Gastrocnemius medialis (tissue), 4 donors: Measurements from ENCODE around the gene NR5A1. TPM values are rescaled to one million over a fixed set of nuclear protein-coding genes. Genes with fewer than 3 reads are reported as not detected.

Experiments
- ATAC-seq, 2 donors: fragments of 150-250 bp; one replicate each; pipeline ENCODE4 v1.9.1; 2016
- DNase-seq, 2 donors: peaks; one replicate each; pipeline ENCODE4 v3.0.0-alpha.2; 2019
- H3K27ac ChIP-seq, 4 donors: fragments of 200-600 bp; sonication (generic); 1 replicate in 1 of 4; 2 replicates in 3 of 4; pipeline ENCODE4 v1.5.1; 2016 to 2018; ENCODE audit warnings: mild to moderate bottlenecking in 2 of 4, moderate library complexity in 1 of 4
- H3K27me3 ChIP-seq, 3 donors: fragments of 200-600 bp; sonication (generic) in 2 of 3; 1 replicate in 1 of 3; 2 replicates in 2 of 3; pipeline versions ENCODE4 v1.5.1 to v1.6.0; 2016 to 2019; ENCODE audit warnings: mild to moderate bottlenecking in 1 of 3, moderate library complexity in 1 of 3
- H3K36me3 ChIP-seq, 2 donors: fragments of 200-600 bp; sonication (generic) in 1 of 2; one replicate each; pipeline ENCODE4 v1.5.1; 2017 to 2018
- H3K4me1 ChIP-seq, 2 donors: fragments of 200-600 bp; sonication (generic) in 1 of 2; one replicate each; pipeline ENCODE4 v1.5.1; 2016 to 2017; ENCODE audit warnings: mild to moderate bottlenecking in 2 of 2
- H3K4me3 ChIP-seq, 4 donors: fragments of 200-600 bp; sonication (generic) in 3 of 4; 1 replicate in 1 of 4; 2 replicates in 3 of 4; pipeline ENCODE4 v1.5.1; 2016 to 2019; ENCODE audit warnings: mild to moderate bottlenecking in 2 of 4
- H3K9me3 ChIP-seq, 3 donors: fragments of 200-600 bp; sonication (generic) in 2 of 3; 1 replicate in 1 of 3; 2 replicates in 2 of 3; pipeline ENCODE4 v1.5.1; 2016 to 2019
- POLR2A ChIP-seq, 2 donors: fragments of 450-650 bp; IDR thresholded peaks; one replicate each; pipeline ENCODE4 v1.6.1; 2017; ENCODE audit warnings: antibody characterized with exemption in 2 of 2, mild to moderate bottlenecking in 2 of 2, moderate library complexity in 2 of 2
- in situ Hi-C, 4 donors: fragments of 200-750 bp; cut with MboI; loops; one replicate each; pipeline versions ENCODE4 v1.15.0 to v1.8.0; 2017; ENCODE audit warnings: low sequenced_read_pairs in 4 of 4
- intact Hi-C: fragments of 100-400 bp; cut with DNase I; formaldehyde crosslinking; loops from one replicate; pipeline ENCODE4 v1.15.1; 2023; ENCODE audit warnings: low total_unique reads
- total RNA-seq, 4 donors: library from RNA; depleted of rRNA; stranded (reverse); fragments of >200 nt; gene quantifications; one replicate each; pipeline versions ENCODE4 v1.1.0 to v1.2.3, GENCODE V29; 2016
- TF ChIP-seq, protein P1 (sequence below), 5 experiments: fragments of 450-650 bp in 3 of 5; fragments of 200-600 bp in 2 of 5; sonication (generic) in 2 of 5; IDR thresholded peaks in 4 of 5; conservative IDR thresholded peaks in 1 of 5; 1 replicate in 4 of 5; 2 replicates in 1 of 5; pipeline ENCODE4 v1.5.1; 2016 to 2019; ENCODE audit warnings: antibody characterized with exemption in 5 of 5, mild to moderate bottlenecking in 3 of 5, moderate library complexity in 3 of 5

Gene NR5A1
- total RNA-seq, 4 donors from 2014 or later: not detected

DNA sequence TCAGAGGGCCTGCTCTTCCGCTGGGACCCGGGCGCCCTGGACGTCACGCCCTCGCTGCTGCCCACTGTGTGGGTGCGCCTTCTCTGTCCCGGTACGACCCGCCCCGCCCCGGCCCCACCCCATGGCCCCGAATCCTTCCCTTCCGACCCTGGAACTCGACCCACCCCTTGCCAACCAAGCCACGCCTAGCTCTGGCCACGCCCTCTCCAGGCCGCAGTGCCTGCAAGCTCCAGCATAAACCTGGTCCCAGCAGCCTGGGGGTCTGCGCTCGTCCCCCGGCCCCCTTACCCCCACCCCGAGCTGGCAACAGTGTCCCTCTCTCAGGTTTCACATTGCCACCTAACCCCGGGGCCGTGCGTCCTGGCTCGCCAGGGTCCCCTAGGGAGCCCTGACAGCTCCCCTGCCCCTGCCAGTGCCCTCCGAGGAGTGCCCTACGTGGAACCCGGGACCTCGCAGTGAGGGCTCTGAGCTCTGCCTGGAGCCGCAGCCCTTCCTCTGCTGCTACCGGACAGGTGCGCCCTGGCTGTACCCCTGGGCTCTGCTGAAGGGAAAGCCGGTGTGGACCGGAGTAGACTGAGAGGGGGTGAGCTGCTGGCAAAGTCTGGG, 53.5 kb downstream of the NR5A1 start:
- H3K36me3 ChIP-seq: no peaks in the 10 kb centered on the region
- H3K27ac ChIP-seq: no peak overlapping the region
- H3K4me1 ChIP-seq: peaks cover 0 to 4% of the 10 kb centered on the region in 2 donors
- peaks cover 34 to 50% (median 44%) of the 10 kb centered on the region in 3 donors for H3K27me3 ChIP-seq
- H3K4me3 ChIP-seq: peak overlapping the region in 2 of 4 donors; percentile 6 to 7
- TF ChIP-seq, protein P1, sequence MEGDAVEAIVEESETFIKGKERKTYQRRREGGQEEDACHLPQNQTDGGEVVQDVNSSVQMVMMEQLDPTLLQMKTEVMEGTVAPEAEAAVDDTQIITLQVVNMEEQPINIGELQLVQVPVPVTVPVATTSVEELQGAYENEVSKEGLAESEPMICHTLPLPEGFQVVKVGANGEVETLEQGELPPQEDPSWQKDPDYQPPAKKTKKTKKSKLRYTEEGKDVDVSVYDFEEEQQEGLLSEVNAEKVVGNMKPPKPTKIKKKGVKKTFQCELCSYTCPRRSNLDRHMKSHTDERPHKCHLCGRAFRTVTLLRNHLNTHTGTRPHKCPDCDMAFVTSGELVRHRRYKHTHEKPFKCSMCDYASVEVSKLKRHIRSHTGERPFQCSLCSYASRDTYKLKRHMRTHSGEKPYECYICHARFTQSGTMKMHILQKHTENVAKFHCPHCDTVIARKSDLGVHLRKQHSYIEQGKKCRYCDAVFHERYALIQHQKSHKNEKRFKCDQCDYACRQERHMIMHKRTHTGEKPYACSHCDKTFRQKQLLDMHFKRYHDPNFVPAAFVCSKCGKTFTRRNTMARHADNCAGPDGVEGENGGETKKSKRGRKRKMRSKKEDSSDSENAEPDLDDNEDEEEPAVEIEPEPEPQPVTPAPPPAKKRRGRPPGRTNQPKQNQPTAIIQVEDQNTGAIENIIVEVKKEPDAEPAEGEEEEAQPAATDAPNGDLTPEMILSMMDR (IDR thresholded peaks at IDR 0.05 in 4 of 5, conservative IDR thresholded peaks at IDR 0.05 in 1 of 5): no peak
- TF ChIP-seq POLR2A (IDR thresholded peaks at IDR 0.05): no peak
- in situ Hi-C loops (no loop called here), intact Hi-C loops (no loop called here)
- H3K9me3 ChIP-seq: no peaks in the 10 kb centered on the region
- no peak for DNase-seq
- no peak for ATAC-seq

DNA sequence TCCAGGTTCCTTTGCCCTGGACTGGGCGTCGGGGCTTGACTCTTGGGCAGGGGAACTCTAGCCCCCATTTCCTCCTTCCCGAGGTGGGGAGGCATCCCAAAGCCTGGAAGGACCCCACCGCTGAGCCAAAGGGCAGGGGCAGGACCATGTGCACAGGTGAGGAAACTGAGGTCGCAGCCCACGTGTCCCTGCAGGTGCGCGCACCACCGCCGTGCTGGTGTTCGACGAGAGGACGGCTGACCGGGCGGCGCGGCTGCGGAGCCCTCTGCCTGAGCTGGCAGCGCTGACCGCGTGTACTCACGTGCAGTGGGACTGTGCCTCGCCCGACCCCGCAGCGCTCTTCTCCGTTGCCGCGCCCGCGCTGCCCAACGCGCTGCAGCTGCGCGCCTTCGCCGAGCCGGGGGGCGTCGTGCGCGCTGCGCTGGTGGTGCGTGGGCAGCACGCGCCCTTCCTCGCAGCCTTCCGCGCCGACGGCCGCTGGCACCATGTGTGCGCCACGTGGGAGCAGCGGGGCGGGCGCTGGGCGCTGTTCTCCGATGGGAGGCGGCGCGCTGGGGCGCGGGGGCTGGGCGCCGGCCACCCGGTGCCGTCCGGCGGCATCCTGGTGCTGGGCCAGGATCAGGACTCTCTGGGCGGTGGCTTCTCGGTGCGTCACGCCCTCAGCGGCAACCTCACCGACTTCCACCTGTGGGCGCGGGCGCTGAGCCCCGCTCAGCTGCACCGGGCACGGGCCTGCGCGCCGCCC, 54.2 kb downstream of the NR5A1 start:
- no peak for ATAC-seq
- Histone ChIP-seq H3K4me1 (peaks cover 0 to 4% of the 10 kb centered on the region in 2 donors), H3K27ac (no peak overlapping the region), H3K36me3 (no peaks in the 10 kb centered on the region), H3K27me3 (peaks cover 34 to 50% (median 44%) of the 10 kb centered on the region in 3 donors), H3K9me3 (no peaks in the 10 kb centered on the region), H3K4me3 (peak overlapping the region in 2 of 4 donors; percentile 6 to 7)
- in situ Hi-C loops: no loop called here
- TF ChIP-seq, protein P1 (IDR thresholded peaks at IDR 0.05 in 4 of 5, conservative IDR thresholded peaks at IDR 0.05 in 1 of 5): no peak
- no peak for TF ChIP-seq POLR2A (IDR thresholded peaks at IDR 0.05)
- intact Hi-C loops: no loop called here
- no peak for DNase-seq

DNA sequence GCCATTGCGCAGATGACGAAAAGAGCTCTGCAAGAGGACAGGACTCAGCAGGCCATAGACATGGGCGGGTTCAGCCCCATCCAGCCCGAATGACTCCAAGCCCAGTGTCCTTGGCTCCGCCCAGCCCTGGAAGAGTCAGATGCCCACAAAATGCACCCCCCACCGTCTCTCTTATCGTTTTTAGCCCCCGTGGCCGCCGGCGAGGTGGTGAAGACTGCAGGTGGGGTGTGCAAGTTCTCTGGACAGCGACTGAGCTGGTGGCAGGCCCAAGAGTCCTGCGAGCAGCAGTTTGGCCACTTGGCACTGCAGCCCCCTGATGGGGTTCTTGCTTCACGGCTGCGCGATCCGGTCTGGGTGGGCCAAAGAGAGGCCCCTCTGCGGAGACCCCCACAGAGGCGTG, 54.9 kb downstream of the NR5A1 start:
- H3K36me3 ChIP-seq: no peaks in the 10 kb centered on the region
- TF ChIP-seq, protein P1 (IDR thresholded peaks at IDR 0.05 in 4 of 5, conservative IDR thresholded peaks at IDR 0.05 in 1 of 5): no peak
- TF ChIP-seq POLR2A (IDR thresholded peaks at IDR 0.05): no peak
- no peak for DNase-seq
- H3K4me3 ChIP-seq: no peak overlapping the region
- no peak for ATAC-seq
- H3K4me1 ChIP-seq: peaks cover 0 to 4% of the 10 kb centered on the region in 2 donors
- intact Hi-C loops (no loop called here), in situ Hi-C loops (no loop called here)
- H3K9me3 ChIP-seq: no peaks in the 10 kb centered on the region
- H3K27ac ChIP-seq: no peak overlapping the region
- peaks cover 34 to 50% (median 44%) of the 10 kb centered on the region in 3 donors for H3K27me3 ChIP-seq

DNA sequence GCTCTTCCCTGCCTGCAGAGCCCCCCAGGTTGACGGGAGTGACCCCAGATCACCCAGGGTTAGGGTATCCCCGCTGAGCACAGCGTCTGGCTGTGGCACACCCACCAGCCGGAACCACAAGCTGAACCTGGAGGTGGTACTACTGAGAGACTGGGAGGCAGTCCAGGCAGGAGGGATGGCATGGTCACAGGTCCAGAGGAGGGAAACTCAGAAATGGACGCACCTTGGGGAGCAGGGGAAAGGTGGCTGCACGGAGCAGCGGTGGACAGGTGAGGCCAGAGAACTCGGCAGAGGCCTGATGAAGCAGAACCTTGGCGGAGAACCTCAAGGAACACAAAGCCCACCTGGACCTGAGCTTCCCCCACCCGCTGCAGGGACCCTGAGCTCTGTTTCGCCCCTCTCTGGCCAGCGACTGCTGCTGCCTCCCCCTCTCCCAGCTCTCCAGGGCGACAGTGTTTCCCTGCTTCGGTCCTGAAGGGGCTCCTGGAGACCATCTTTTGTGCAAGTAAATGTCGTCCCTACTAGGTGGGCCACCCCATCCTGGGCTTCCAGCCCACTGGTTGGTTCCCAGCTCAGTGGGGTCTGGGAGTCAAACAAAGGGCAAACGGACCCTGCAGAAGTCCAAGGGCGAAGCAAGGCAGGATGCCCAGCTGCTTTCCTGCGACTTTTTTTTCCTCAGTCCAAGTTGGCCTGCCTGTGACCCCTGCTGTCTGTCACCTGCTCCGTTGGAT, 56.1 kb downstream of the NR5A1 start:
- Histone ChIP-seq H3K4me3 (no peak overlapping the region), H3K36me3 (no peaks in the 10 kb centered on the region), H3K27me3 (peaks cover 34 to 50% (median 46%) of the 10 kb centered on the region in 3 donors), H3K9me3 (no peaks in the 10 kb centered on the region), H3K27ac (no peak overlapping the region), H3K4me1 (peaks cover 0 to 4% of the 10 kb centered on the region in 2 donors)
- no peak for DNase-seq
- intact Hi-C loops: no loop called here
- TF ChIP-seq, protein P1 (IDR thresholded peaks at IDR 0.05 in 4 of 5, conservative IDR thresholded peaks at IDR 0.05 in 1 of 5): no peak
- no peak for TF ChIP-seq POLR2A (IDR thresholded peaks at IDR 0.05)
- no peak for ATAC-seq
- in situ Hi-C loops: no loop called here
